RWPE1 (cell line): ENCODE data around the gene ACP3.

Experiments
- CTCF ChIA-PET: fragments of 350-600 bp; sonication (Branson Sonifier 250); formaldehyde crosslinking; extraction: SDS; loops from one replicate; lab custom pipeline; 2021; lab: Yijun Ruan, JAX
- POLR2A ChIA-PET: fragments of 400-600 bp; formaldehyde crosslinking; extraction: SDS; loops from one replicate; lab custom pipeline; 2020; ENCODE audit warnings: antibody characterized with exemption; ENCODE audit not compliant: low non-redundant PET; lab: Yijun Ruan, JAX
- DNase-seq: peaks from one replicate; pipeline ENCODE4 v3.0.0; 2012; ENCODE audit warnings: low spot score
- H3K27ac ChIP-seq: fragments of 450-650 bp; 2 replicates; pipeline ENCODE4 v1.5.1; 2017
- TF ChIP-seq, protein P1 (sequence below): fragments of 450-650 bp; conservative IDR thresholded peaks from 2 replicates; pipeline ENCODE4 v1.5.1; 2017; ENCODE audit warnings: low read depth, mild to moderate bottlenecking

ACP3 gene

GRCh38 chr3:132343018-132343612 lies 25.9 kb downstream of the ACP3 start:
- CTCF ChIA-PET: interaction anchor here (0.6 to 2.3 kb wide), 15 partner anchors 9 to 138 kb away, joined by 3 to 26 read pairs (median 4); no protein-coding TSS in a partner anchor
- DNase-seq: peak; percentile 30
- TF ChIP-seq, protein P1, sequence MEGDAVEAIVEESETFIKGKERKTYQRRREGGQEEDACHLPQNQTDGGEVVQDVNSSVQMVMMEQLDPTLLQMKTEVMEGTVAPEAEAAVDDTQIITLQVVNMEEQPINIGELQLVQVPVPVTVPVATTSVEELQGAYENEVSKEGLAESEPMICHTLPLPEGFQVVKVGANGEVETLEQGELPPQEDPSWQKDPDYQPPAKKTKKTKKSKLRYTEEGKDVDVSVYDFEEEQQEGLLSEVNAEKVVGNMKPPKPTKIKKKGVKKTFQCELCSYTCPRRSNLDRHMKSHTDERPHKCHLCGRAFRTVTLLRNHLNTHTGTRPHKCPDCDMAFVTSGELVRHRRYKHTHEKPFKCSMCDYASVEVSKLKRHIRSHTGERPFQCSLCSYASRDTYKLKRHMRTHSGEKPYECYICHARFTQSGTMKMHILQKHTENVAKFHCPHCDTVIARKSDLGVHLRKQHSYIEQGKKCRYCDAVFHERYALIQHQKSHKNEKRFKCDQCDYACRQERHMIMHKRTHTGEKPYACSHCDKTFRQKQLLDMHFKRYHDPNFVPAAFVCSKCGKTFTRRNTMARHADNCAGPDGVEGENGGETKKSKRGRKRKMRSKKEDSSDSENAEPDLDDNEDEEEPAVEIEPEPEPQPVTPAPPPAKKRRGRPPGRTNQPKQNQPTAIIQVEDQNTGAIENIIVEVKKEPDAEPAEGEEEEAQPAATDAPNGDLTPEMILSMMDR: peak; percentile 78
- no peak overlapping the region for H3K27ac ChIP-seq
- POLR2A ChIA-PET: no interaction called here

DNA sequence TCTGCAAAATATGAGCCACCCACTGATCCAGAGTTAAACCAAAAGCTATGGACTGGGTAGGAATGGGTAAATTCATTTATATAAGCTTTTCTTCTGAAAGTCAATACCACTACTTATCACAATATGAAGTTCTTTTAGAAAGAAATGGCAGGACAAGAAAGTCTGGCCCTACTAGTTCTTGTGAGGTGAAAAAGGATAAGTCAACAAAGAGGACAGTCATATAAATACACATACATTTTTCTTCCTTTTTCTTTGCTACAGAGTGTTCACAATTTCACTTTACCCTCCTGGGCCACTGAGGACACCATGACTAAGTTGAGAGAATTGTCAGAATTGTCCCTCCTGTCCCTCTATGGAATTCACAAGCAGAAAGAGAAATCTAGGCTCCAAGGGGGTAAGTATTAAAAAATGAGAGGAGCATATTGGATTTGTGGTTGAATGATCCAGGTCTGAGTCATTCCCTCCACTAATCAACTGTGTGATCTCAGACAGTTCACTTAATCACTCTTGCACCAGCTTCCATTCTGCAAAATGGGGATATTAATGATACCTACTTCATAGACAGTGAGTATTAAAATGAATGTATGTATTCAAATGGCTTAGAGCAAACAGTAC lies 27.6 kb downstream of the ACP3 start:
- TF ChIP-seq, protein P1: no peak
- H3K27ac ChIP-seq: no peak overlapping the region
- CTCF ChIA-PET: interaction anchor here (0.6 to 1.4 kb wide), 2 partner anchors 25 to 88 kb away, joined by 3 to 5 read pairs; no protein-coding TSS in a partner anchor
- POLR2A ChIA-PET: no interaction called here
- no peak for DNase-seq

- ChIA-PET CTCF (interaction anchor here (0.6 to 0.7 kb wide), 2 partner anchors 39 to 53 kb away, joined by 3 to 4 read pairs; no protein-coding TSS in a partner anchor), POLR2A (no interaction called here)
- DNase-seq: no peak
- H3K27ac ChIP-seq: no peak overlapping the region
- TF ChIP-seq, protein P1: no peak
These were observed 29.9 kb downstream of the ACP3 start for GRCh38 chr3:132346841-132347736.

GRCh38 chr3:132347811-132348210 lies 30.6 kb downstream of the ACP3 start:
- POLR2A ChIA-PET: no interaction called here
- TF ChIP-seq, protein P1: no peak

GRCh38 chr3:132348531-132348930 lies 31.3 kb downstream of the ACP3 start:
- no peak for DNase-seq
- TF ChIP-seq, protein P1: no peak
- POLR2A ChIA-PET: no interaction called here
- CTCF ChIA-PET: interaction anchor here (7.5 kb wide), 1 partner anchor 50 kb away, joined by 52 read pairs; no protein-coding TSS in a partner anchor
- no peak overlapping the region for H3K27ac ChIP-seq

More at GRCh38 chr3:132347811-132348210, 30.6 kb downstream of the ACP3 start:
- CTCF ChIA-PET: interaction anchor here (7.5 kb wide), 1 partner anchor 51 kb away, joined by 52 read pairs; no protein-coding TSS in a partner anchor
- no peak for DNase-seq
- H3K27ac ChIP-seq: no peak overlapping the region

DNA sequence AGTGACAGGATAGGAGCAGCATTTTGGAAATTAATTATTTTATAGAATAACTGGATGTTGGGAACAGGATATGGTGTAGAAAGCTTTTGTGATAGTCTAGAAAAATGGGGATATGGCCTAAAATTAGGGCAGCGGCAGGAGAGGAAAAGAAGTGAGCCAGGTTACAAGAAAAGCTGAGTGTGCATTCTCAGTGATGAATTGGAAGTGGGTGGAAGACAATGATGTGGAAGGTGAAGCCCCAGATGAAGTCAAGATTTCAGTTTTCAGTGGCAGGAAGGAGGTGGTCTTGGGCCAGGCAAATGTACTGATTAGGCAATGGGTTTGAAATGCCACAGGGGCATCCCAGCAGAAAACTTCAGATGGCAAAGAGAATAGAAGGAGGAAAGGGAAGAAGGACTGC lies 33.6 kb downstream of the ACP3 start:
- H3K27ac ChIP-seq: no peak overlapping the region
- no peak for DNase-seq
- POLR2A ChIA-PET: no interaction called here
- TF ChIP-seq, protein P1: no peak
- CTCF ChIA-PET: interaction anchor here (0.7 to 7.5 kb wide), 3 partner anchors 10 to 291 kb away, joined by 5 to 52 read pairs (median 5); no protein-coding TSS in a partner anchor
